ENCODE measurements around the gene IL36RN.

IL36RN gene

DNA sequence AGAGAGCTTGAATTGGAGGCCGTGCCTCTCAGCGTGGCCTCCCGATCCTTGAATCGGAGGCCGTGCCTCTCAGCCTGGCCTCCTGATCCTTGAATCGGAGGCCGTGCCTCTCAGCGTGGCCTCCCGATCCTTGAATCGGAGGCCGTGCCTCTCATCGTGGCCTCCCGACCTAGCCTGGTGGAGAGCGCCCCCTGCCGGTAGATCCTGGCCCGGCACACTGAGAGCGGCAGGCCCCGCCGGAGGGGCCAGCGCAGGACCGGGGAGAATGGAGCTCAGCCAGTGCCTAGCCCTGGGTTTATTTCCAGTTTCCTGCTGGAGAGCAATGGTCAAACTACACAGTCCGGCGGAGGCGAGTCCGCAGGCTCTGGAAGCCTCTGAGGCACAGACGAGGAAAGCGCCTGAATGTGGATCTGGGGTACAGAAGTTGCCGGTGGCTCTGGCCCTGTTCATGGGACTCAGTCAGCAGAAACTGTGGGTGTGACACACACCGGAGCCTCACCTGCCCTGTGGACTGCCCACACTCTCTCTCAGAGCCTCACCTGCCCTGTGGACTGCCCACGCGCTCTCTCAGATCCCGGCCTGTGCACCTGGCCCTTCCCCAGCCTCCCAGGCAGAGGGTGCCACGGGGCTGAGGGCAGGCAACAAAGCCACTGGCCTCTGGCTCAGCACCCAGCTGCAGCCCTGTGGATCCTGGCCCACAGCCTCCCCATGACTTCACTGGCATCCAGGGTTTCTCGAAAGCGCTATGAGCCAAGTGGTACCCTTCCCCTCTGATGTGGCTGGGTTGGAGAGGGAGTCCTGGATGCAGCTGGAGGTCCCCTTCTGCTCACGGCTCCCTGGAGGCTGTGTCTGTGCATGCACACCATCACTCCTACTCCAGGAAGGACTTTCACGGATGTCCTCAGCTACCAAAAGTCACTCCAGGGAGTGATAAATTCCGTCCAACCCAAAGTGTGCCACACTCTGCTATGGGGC is 7.8 kb upstream of the IL36RN start:
- DNase-seq: no peak

DNA sequence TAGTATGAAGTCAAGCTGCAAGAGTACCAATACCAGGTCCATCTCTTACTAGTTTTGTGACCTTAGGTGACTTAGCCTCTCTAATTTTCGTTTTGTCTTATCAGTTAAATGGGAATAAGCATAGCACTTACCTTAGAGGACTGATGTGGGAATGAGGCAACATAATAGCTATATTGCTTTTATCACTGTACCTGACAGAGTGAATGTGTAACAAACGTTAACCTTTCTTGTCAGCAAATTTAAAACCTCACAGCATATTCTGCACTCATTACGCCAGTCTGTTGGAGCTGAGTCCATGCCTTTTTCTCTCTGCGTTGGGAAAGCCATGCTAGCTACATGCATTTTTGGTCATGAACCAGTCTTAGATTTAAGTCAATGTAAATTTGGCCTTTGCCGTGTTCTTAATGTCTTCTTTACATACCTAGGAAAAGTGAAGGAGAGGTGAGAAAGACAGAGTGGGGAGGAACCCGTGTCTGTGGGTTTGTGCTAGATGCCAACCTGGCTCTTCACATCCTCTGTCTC is 6.5 kb upstream of the IL36RN start, which contains the start of gene IL36B:
IL36B (minus strand) TSS at position 472 of the 522 bp plus-strand sequence.
- no peak for DNase-seq

DNA sequence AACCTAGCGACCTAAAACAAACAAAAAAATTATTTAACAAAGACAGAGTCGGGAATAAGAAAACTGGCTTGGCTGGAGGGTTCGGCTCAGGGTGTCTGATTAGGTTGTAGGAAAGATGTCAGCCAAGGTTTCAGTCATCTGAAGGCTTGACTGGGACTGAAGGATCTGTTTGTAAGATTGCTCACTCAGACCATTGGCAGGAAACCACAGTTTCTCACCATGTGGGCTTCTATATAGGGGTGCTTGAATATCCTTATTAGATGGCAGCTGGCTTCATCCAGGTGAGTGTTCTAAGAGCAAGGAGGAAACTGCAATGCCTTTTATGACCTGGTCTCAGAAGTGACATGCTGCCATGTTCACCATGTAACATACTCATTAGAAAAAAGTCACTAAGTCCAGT is 5.3 kb upstream of the IL36RN start:
- no peak for DNase-seq

GRCh38 chr2:113054066-113054465 is 4.9 kb upstream of the IL36RN start:
- no peak for DNase-seq

- DNase-seq: no peak
Observed at GRCh38 chr2:113056521-113056920, 2.5 kb upstream of the IL36RN start.

DNA sequence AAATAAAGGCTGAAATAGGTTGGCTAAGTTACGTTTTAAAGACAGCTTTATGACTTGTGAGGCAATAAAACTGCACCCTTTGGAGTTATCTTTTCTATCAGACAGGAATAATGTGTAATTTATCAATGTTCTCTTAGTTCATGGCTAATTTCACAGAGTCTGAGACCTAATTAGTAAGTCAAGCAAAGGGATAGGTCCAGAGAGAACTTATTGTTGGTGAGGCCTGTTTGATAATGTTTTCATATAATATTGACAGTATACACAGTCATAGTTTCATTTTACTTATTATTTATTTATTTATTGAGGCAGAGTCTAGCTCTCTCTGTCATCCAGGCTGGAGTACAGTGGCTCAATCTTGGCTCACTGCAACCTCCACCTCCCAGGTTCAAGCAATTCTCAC is 1.9 kb upstream of the IL36RN start:
- DNase-seq: no peak

DNA sequence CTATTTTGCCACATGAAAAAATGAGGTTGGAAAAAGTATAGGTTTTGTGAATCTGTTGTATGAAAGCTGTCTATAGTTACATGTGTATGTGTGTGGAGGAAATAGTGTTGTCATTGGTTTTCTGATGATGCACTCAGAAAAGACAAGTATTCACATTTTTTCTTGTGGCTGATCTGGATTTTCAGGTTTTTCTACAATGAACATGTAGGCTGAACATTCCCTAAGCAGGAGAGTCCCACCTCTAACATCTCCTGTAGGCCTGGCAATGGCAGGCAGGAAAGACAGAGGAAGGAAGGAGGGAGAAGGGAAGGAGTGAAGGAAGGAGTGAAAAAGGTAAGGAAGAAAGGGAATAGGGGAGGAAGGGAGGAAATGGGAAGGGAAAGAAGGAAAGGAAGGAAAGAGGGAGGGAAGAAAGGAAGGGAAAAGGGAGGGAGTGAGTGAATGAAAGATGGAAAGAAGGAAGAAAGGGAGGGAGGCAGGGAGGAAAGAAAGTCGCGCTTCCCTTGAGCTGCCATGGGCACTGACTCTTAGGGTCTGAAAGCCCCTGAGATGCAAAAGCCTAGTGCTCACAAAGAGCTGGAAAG is 495 bp upstream of the IL36RN start:
- DNase-seq: no peak

- no peak for DNase-seq
Observed at GRCh38 chr2:113060396-113060795, 1.4 kb downstream of the IL36RN start.

- no peak for DNase-seq
Observed at GRCh38 chr2:113060796-113061195, 1.8 kb downstream of the IL36RN start.

DNA sequence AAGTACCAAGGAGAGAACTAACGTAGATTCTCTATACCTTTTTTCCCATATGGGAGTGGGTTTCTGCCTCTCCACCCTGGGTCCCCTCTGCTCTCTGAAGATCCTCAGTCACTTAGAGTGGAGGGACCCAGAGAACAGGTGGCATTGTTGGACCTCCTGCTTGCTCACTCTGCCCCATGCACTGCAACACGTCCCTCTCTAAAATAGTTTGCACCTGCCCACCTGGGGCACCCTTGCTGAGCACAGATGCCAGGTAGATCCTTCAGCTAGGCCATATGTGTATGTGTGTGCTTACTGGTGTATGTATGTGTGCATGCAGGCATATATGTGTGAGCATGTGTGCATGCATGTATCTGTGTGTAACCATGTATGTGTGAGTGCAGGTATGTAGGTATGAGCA is 2.2 kb downstream of the IL36RN start:
- no peak for DNase-seq

DNA sequence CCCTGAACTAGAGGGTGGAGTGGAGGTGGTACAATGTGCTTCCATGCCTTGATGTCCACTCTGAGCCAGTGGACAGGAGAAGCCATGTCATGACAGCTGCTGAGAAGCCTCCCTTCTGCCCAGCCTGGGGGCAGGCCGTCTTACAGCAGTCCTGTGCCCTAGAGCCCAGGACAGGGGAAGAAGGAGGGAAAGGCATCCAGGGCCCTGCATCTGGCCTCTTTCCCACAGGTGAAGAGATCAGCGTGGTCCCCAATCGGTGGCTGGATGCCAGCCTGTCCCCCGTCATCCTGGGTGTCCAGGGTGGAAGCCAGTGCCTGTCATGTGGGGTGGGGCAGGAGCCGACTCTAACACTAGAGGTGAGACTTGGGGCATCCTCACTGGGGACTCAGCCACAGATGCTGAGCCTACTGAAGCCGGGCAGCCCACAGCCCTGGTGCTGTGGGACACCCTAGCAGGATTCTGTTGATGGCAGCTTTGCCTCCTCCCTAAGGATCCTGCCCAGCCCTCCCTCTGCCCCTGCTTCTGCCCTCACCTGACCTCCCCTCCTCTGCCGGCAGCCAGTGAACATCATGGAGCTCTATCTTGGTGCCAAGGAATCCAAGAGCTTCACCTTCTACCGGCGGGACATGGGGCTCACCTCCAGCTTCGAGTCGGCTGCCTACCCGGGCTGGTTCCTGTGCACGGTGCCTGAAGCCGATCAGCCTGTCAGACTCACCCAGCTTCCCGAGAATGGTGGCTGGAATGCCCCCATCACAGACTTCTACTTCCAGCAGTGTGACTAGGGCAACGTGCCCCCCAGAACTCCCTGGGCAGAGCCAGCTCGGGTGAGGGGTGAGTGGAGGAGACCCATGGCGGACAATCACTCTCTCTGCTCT is 3.1 kb downstream of the IL36RN start:
- no peak for DNase-seq

DNA sequence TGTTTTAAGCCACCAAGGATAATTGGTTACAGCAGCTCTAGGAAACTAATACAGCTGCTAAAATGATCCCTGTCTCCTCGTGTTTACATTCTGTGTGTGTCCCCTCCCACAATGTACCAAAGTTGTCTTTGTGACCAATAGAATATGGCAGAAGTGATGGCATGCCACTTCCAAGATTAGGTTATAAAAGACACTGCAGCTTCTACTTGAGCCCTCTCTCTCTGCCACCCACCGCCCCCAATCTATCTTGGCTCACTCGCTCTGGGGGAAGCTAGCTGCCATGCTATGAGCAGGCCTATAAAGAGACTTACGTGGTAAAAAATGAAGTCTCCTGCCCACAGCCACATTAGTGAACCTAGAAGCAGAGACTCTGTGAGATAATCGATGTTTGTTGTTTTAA is 5.3 kb downstream of the IL36RN start:
- DNase-seq: no peak

- no peak for DNase-seq
Observed at GRCh38 chr2:113064898-113065297, 5.9 kb downstream of the IL36RN start.

DNA sequence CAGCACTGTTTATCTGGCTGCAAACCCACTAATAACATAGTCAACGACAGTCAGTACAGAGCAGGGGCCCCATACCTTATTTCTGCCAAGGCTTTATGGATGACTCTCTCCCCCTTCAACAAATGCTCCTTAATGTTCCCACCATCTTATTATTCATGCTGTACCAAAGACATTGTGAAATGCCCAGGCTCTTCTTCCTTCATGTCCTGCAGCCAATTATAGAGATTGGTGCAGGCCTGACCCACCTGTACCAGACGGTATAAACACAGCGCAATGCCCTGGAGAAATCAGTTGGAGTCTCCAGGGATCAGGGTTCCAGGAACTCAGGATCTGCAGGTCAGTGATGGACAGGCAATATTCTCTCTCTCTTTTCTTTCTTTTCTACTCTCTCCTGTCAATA is 8.7 kb downstream of the IL36RN start, which contains the start of gene IL1F10:
IL1F10 (plus strand) TSS at position 290 of the 400 bp plus-strand sequence. CDS start 4,769 bp downstream, outside the sequence.
- DNase-seq: no peak

DNA sequence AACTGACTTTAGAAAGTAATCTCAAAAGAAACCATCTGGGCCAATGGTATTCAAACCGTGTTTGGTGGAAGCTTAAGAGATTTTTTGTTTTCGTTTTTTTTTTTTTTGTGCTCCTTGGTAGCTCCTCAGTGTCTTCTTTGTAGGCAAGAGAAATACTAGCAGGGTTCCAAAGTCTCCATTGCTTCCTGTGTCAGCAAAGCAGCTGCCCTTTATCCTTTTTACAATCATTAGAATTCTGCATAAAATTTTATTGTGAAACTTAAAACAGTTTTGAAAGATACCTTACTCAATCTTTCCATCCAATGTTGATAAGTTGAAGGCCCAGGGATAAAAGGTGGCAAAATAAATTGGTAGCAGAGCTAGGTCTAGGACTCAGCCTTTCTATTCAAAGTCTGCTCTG is 9.3 kb downstream of the IL36RN start:
- DNase-seq: no peak

- no peak for DNase-seq
Observed at GRCh38 chr2:113068706-113069485, 9.9 kb downstream of the IL36RN start.

DNA sequence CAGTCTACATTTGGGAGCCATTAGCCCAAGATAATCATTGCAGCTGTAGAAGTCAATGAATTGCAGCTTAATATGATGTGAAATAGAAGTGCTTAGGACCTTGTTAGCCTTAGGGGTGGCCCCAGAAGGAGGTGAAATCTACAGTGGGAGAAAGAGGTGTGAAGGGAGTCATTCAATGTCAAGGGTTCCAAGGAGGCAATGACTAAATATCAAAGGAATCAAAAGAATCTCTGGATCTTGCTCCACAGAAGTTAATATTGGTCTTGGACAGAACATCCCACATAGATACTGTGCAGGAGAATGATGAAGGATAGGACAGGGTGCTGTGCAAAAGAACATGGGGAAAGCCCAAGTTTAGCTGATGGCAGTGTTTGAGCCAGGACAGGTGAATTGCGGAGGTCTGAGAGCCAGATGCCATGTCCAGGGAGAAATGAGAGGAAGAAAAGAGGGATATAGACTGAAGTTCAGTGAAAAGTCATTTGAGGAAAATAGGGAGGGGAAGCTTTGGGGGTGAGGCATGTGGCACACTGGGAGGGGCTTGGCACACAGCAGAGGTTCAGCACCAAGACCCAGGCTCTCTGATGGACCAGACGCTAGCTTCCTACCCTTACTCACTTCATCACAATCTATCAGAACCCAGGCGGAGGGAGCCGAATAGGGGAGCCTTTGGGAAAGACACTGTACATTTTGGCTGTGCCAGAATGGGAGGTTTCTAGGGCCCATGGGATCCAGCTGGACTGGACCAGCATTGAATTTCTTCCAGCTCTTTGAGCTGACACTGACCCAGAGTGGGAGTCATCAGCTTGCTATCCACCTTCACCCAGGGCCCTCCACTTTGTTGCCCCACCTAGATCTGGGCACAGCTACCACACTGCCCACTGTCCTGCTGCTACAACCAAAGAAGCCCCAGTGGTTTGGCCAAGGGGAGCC is 10.9 kb downstream of the IL36RN start:
- DNase-seq: no peak

DNA sequence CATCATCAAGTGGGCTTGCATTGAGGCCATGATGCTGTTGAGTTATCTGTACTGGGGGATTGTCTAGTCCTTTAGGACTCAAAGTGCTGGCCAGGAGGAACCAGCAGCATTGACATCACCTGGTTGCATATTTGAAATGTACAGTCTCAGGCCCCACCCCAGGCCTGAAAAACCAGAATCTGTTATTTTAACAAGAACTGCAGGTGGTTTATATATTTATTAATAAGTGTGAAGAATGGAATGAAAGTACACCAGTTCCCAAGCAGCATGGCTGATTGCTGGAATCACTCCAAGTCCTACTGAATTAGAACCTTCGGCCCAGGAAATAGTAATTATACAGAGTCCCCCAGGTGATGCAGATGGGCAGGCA is 11.6 kb downstream of the IL36RN start:
- no peak for DNase-seq

DNA sequence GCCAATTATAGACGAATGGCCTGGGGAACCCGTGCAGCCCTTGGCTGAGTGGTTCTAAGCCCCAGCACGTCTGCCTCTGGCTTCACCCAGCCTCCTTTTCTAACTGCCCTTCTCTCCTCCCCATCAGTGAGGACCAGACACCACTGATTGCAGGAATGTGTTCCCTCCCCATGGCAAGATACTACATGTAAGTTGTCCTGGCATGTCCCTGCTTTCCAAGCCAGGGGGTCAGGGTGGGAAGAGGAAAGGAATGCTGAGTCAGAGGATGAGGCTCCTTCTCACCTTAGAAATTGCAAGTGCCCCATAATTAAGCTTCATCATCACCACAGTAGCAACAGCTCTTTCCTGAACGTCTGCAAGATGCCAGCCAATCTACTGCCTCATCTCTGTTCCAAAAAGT is 13.6 kb downstream of the IL36RN start:
- DNase-seq: no peak

DNA sequence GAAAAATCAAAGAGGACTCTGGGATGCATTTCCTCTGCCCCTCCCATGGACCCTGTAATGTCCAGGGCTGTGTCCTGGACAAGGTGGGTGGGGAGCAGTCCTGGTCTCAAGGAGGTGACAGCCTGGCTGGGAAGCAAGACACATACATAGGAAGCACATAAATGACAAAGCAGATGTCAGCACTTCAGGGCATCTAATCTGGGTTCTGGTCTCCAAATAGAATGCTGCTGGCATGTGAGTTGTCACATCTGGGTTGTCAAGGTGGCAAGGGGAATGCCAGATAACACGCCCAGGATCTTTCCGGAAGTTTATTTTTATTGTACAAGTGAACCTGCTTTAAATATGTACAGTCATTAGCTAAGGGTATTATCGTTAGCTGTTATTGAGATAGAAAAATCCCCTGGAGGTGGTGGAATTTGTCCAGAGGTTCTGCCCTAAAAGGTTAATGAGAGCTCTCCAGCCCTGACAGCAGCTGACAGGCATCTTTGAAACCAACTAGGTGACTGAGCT is 14.4 kb downstream of the IL36RN start:
- no peak for DNase-seq

- DNase-seq: no peak
Observed at GRCh38 chr2:113075030-113075429, 16.0 kb downstream of the IL36RN start.

All from right forelimb (tissue), 1 donor.